Hepatocyte (in vitro differentiated cells): ENCODE measurements around the gene BLNK. TPM values are rescaled to one million over a fixed set of nuclear protein-coding genes. Genes with fewer than 3 reads are reported as not detected.

ENCODE experiments used
- DNase-seq: peaks from one replicate; pipeline ENCODE4 v3.0.0-alpha.2; 2016; ENCODE audit warnings: low spot score
- H2AFZ ChIP-seq: fragments of 200-600 bp; sonication (generic); 2 replicates; pipeline ENCODE4 v1.6.0; 2016; ENCODE audit warnings: antibody characterized with exemption, mild to moderate bottlenecking
- H3K27ac ChIP-seq: fragments of 200-600 bp; sonication (generic); 2 replicates; pipeline ENCODE4 v1.5.1; 2016; ENCODE audit warnings: mild to moderate bottlenecking
- H3K27me3 ChIP-seq: fragments of 200-600 bp; sonication (generic); 2 replicates; pipeline ENCODE4 v1.6.1; 2016
- H3K36me3 ChIP-seq: fragments of 200-600 bp; sonication (generic); replicated peaks from 2 replicates; pipeline ENCODE4 v1.5.1; 2016; ENCODE audit warnings: low read depth; ENCODE audit not compliant: insufficient read depth
- H3K4me1 ChIP-seq: fragments of 200-600 bp; sonication (generic); 2 replicates; pipeline ENCODE4 v1.5.1; 2016; ENCODE audit warnings: mild to moderate bottlenecking, moderate library complexity; ENCODE audit not compliant: insufficient read depth
- H3K4me2 ChIP-seq: fragments of 200-600 bp; sonication (generic); 2 replicates; pipeline ENCODE4 v1.6.0; 2016
- H3K4me3 ChIP-seq: fragments of 200-600 bp; sonication (generic); 2 replicates; pipeline ENCODE4 v1.5.1; 2016; ENCODE audit warnings: mild to moderate bottlenecking
- H3K79me2 ChIP-seq: fragments of 200-600 bp; sonication (generic); 2 replicates; pipeline ENCODE4 v1.6.0; 2017; ENCODE audit warnings: mild to moderate bottlenecking
- H3K9me2 ChIP-seq: fragments of 200-600 bp; sonication (generic); replicated peaks from 2 replicates; pipeline ENCODE4 v1.6.0; 2017; ENCODE audit warnings: mild to moderate bottlenecking; ENCODE audit not compliant: insufficient read depth
- H3K9me3 ChIP-seq: fragments of 200-600 bp; sonication (generic); 2 replicates; pipeline ENCODE4 v1.5.1; 2016; ENCODE audit warnings: low read depth, mild to moderate bottlenecking
- H4K20me1 ChIP-seq: fragments of 200-600 bp; sonication (generic); 2 replicates; pipeline ENCODE4 v1.6.0; 2016; ENCODE audit warnings: mild to moderate bottlenecking; ENCODE audit not compliant: insufficient read depth, poor library complexity, severe bottlenecking
- CTCF ChIP-seq: fragments of 200-600 bp; sonication (generic); IDR thresholded peaks from 2 replicates; pipeline ENCODE4 v1.5.1; 2016; ENCODE audit warnings: antibody characterized with exemption, mild to moderate bottlenecking; ENCODE audit not compliant: poor library complexity
- EZH2 ChIP-seq: fragments of 200-600 bp; sonication (generic); IDR thresholded peaks from 2 replicates; pipeline ENCODE4 v1.6.1; 2016; ENCODE audit warnings: antibody characterized with exemption, mild to moderate bottlenecking, borderline replicate concordance
- EZH2phosphoT487 ChIP-seq: fragments of 200-600 bp; sonication (generic); IDR thresholded peaks from one replicate; pipeline ENCODE4 v1.6.1; 2018; ENCODE audit warnings: antibody characterized with exemption, mild to moderate bottlenecking, low read depth, moderate library complexity; ENCODE audit not compliant: unreplicated experiment, severe bottlenecking
- WGBS: methylation state at CpG from one replicate; pipeline ENCODE4 v1.1.6; 2016; ENCODE audit warnings: low lambda C conversion rate; ENCODE audit errors: missing lambda C conversion rate; 5-methylcytosine and 5-hydroxymethylcytosine counted together
- polyA plus RNA-seq: library from polyadenylated mRNA; unstranded; fragments of >200 nt; fragmentation: Nextera tagmentation; extraction: Ambion mirVana; gene quantifications from 2 replicates; pipeline ENCODE4 v1.2.1, GENCODE V29; 2016
- total RNA-seq: library from RNA; depleted of rRNA; stranded (reverse); fragments of >200 nt; gene quantifications from 2 replicates; pipeline ENCODE4 v1.2.3, GENCODE V29; 2014

The BLNK gene
- total and polyA plus RNA-seq, 2 experiments from 2014 or later, result 6.3 to 6.9 TPM

DNA sequence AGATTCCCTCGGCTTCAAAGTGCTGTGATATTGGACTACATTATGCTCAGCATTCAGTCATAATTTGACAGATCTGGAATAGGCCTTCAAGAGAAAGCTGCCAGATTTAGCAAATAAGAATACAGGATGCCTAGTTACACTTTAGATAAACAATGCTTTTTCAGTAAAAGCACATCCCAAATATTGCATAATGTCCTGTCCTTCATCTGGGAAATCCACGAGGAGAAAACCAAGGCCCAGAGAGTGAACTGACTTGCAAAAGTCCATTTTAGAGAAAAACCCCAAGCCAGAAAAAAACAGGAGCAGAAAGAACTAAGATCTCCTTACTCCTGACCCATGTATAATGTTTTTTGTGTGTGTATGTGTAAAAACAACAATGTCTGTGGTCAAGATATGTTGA lies 12.0 kb upstream of the BLNK start:
- 64% methylated on average over 2 of the region's 2 CpGs for WGBS
- no peak for DNase-seq
- Histone ChIP-seq H3K4me1 (peaks cover 13% of the 10 kb centered on the region), H3K4me2 (no peak overlapping the region), H3K9me3 (no peaks in the 10 kb centered on the region), H3K79me2 (no peaks in the 10 kb centered on the region), H4K20me1 (no peaks in the 10 kb centered on the region), H3K36me3 (no peaks in the 10 kb centered on the region), H3K27me3 (no peaks in the 10 kb centered on the region), H3K4me3 (no peak overlapping the region), H3K27ac (peak overlapping the region; percentile 36), H2AFZ (no peak overlapping the region), H3K9me2 (no peaks in the 10 kb centered on the region)
- no peak for TF ChIP-seq EZH2
- TF ChIP-seq CTCF, result no peak
- TF ChIP-seq EZH2phosphoT487, result no peak

DNA sequence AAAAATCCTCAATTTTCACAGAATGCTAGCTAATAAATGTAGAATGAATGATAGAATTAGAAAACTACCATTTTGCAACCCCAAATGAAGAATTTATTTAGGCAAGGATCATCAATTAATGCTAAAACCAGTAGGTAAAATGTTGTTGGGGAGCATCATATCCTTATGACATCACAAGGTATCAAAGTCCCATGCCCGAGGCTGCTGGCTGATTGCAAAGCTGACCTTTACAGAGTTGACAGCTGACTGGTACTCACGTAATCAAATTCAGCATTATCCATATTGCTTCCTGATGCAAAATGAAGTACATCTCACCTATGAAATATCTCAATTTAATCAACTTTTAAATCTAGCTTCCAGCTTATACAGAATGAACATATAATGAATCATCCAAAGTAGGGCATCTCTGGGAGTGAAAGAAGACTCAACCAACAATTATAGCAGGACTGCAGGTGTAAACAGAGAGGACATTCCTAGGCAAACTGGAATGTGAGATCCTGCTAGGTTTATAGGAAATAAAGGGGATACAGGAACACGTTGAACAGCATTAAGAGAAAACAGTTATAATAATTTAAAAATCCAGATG lies 10.2 kb upstream of the BLNK start:
- Histone ChIP-seq H3K27me3 (no peaks in the 10 kb centered on the region), H3K4me3 (no peak overlapping the region), H4K20me1 (no peaks in the 10 kb centered on the region), H3K9me3 (no peaks in the 10 kb centered on the region), H3K9me2 (no peaks in the 10 kb centered on the region), H3K27ac (no peak overlapping the region), H3K4me1 (no peaks in the 10 kb centered on the region), H3K79me2 (no peaks in the 10 kb centered on the region), H2AFZ (no peak overlapping the region), H3K36me3 (no peaks in the 10 kb centered on the region), H3K4me2 (no peak overlapping the region)
- TF ChIP-seq CTCF, result no peak
- 89% methylated on average over 3 of the region's 3 CpGs for WGBS
- no peak for DNase-seq

DNA sequence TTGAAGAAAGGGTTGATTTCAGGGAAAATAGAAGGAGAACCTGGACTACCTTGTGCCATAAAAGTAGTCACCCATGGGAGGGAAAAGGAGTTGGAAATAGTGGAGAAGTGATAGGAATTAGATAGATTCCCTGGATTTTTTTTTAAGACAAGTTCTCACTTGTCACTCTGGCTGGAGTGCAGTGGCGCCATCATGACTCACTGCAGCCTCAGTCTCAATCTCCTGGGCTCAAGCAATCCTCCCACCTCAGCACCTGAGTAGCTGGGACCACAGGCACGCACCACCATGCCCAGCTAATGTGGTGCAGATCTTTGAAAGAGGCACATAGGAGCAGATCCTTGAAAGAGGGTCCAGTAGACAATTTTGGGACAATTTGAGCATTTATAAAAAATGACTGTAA lies 9.5 kb upstream of the BLNK start:
- H3K4me3 ChIP-seq, result no peak overlapping the region
- H2AFZ ChIP-seq, result no peak overlapping the region
- no peaks in the 10 kb centered on the region for H3K36me3 ChIP-seq
- TF ChIP-seq CTCF (no peak), EZH2phosphoT487 (no peak), EZH2 (no peak)
- no peaks in the 10 kb centered on the region for H3K27me3 ChIP-seq
- H3K4me1 ChIP-seq, result no peaks in the 10 kb centered on the region
- H3K9me3 ChIP-seq, result no peaks in the 10 kb centered on the region
- no peak for DNase-seq
- WGBS, result 97% methylated on average over 2 of the region's 2 CpGs
- no peaks in the 10 kb centered on the region for H3K9me2 ChIP-seq
- no peaks in the 10 kb centered on the region for H3K79me2 ChIP-seq
- no peak overlapping the region for H3K4me2 ChIP-seq
- no peak overlapping the region for H3K27ac ChIP-seq
- no peaks in the 10 kb centered on the region for H4K20me1 ChIP-seq

GRCh38 chr10:96279191-96279641 lies 7.8 kb upstream of the BLNK start:
- Histone ChIP-seq H3K27ac (no peak overlapping the region), H3K4me3 (no peak overlapping the region), H4K20me1 (no peaks in the 10 kb centered on the region), H3K27me3 (no peaks in the 10 kb centered on the region), H3K4me1 (no peaks in the 10 kb centered on the region), H3K9me3 (no peaks in the 10 kb centered on the region), H3K9me2 (no peaks in the 10 kb centered on the region), H3K36me3 (no peaks in the 10 kb centered on the region), H3K79me2 (no peaks in the 10 kb centered on the region), H3K4me2 (no peak overlapping the region), H2AFZ (no peak overlapping the region)
- DNase-seq, result no peak
- TF ChIP-seq EZH2, result no peak
- TF ChIP-seq EZH2phosphoT487, result no peak
- no peak for TF ChIP-seq CTCF
- 90% methylated on average over 3 of the region's 3 CpGs for WGBS
